Heart left ventricle (tissue), 13 donors: Measurements from ENCODE around the gene FAM24B.

Source experiments
- POLR2A ChIP-seq, 2 donors: fragments of 450-650 bp; IDR thresholded peaks; one replicate each; pipeline ENCODE4 v1.6.1; 2017; ENCODE audit warnings: antibody characterized with exemption in 2 of 2, mild to moderate bottlenecking in 2 of 2, moderate library complexity in 2 of 2
- TF ChIP-seq, protein P1 (sequence below), 12 donors: fragments of 200-600 bp; sonication (generic) in 4 of 12; IDR thresholded peaks; one replicate each; pipeline versions ENCODE4 v1.5.0 to v1.8.0; 2018 to 2022; ENCODE audit warnings: antibody characterized with exemption in 12 of 12, mild to moderate bottlenecking in 5 of 12
- donor health status: ischemic (EF 13 %, LVEDD 7.1; RV severe dilation, severe dysfunction).
- donor health status: DM: no; HTN: yes; CAD: no.
- donor health status: DM: no; HTN: no; CAD: no.
- donor health status: ischemic (EF 25% LVEDD 6.9; RV normal size, moderate dysfunction).
- donor health status: ischemic (EF 25% LVEDD 5.7; RV mildly dilated, moderate dysfunction).
- donor health status: ischemic (EF 35%, LVEDD 5.7; RV mildly dilated, moderate dysfunction).
- donor health status: nonischemic (EF 11% LVEDD 7.7; RV severe dilation, severe dysfunction).
- donor health status: DM: yes; HTN: yes; CAD: no.
- donor health status: PGD.
- donor health status: ischemic (EF 29% LVEDD 5.4; RV normal size, mild dysfunction).
- donor health status: nonischemic (EF 23%, LVEDD 6.1; RV moderate dilation, normal function).

DNA sequence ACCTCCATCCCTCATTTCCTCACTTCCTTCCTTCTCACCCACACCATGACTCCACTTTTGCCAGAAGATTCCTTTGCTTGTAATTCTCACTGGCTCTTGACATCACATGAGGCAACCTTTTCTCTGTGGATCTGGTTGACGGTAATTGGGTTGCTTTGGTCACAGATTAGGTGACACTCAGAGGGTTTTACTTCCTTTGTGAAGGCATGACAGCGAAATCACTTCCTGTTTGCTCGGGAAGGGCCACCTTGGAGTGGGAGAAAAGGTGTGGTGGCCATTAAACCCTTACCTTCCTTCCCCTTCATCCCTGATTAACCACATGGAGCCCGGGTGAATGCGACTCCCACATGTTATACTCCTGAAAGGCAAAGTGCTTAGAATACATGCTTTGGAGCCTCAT lies 63.9 kb downstream of the FAM24B start:
- TF ChIP-seq, protein P1, sequence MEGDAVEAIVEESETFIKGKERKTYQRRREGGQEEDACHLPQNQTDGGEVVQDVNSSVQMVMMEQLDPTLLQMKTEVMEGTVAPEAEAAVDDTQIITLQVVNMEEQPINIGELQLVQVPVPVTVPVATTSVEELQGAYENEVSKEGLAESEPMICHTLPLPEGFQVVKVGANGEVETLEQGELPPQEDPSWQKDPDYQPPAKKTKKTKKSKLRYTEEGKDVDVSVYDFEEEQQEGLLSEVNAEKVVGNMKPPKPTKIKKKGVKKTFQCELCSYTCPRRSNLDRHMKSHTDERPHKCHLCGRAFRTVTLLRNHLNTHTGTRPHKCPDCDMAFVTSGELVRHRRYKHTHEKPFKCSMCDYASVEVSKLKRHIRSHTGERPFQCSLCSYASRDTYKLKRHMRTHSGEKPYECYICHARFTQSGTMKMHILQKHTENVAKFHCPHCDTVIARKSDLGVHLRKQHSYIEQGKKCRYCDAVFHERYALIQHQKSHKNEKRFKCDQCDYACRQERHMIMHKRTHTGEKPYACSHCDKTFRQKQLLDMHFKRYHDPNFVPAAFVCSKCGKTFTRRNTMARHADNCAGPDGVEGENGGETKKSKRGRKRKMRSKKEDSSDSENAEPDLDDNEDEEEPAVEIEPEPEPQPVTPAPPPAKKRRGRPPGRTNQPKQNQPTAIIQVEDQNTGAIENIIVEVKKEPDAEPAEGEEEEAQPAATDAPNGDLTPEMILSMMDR (IDR thresholded peaks at IDR 0.05), result no peak
- TF ChIP-seq POLR2A (IDR thresholded peaks at IDR 0.05), result no peak
